Measurements from ENCODE around the gene CCDC88A. TPM values are rescaled to one million over a fixed set of nuclear protein-coding genes. Genes with fewer than 3 reads are reported as not detected.
A peak's percentile ranks its signal among the peaks of the same experiment; 100 is the strongest.

Gene CCDC88A
- total RNA-seq, 1 donor from 2014 or later: 20.3 TPM

DNA sequence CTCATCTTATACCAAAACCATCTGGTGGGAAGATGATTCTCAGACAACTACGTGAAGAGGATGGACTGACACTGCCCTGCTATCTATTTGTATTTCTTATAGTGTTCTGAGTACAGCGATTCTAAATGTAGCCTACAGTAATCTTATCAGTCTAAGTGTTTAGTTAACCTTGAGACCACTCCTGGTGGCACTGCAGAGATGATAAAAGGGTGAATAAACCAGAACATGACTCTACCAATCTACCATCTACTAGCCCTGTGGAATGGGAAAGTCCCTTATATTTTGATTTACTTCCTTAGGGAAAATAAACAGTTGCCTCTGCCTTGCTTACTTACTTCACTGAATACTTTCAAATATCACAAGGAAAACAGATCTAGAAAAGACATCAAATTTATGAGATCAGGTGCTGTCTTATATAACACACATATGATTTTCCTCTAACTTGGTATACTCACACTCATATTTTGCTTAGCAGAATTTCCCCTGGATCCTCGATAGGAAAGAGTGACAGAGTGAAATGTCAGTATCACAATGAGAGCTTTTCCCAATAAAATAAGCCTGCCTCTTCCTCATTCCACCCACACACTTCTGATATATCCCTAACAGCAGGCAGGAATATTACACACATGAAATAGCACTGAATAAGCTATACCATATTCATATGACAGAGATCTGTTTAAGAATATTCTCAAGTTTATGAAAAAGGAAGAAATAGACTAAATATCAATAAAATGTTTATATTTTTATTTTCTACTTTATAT lies 92.0 kb downstream of the CCDC88A start:
- FAIRE-seq (no peak), DNase-seq (ENCODE audit: low read depth) (no peak)
- Histone ChIP-seq H3K27me3 (ENCODE audit: control insufficient read depth, insufficient read depth, low read length) (no peaks in the 10 kb centered on the region), H3K36me3 (ENCODE audit: control insufficient read depth, insufficient read depth, low read length) (peaks cover 1% of the 10 kb centered on the region), H3K4me3 (ENCODE audit: low read depth, low read length) (no peak overlapping the region)
- TF ChIP-seq, protein P1, sequence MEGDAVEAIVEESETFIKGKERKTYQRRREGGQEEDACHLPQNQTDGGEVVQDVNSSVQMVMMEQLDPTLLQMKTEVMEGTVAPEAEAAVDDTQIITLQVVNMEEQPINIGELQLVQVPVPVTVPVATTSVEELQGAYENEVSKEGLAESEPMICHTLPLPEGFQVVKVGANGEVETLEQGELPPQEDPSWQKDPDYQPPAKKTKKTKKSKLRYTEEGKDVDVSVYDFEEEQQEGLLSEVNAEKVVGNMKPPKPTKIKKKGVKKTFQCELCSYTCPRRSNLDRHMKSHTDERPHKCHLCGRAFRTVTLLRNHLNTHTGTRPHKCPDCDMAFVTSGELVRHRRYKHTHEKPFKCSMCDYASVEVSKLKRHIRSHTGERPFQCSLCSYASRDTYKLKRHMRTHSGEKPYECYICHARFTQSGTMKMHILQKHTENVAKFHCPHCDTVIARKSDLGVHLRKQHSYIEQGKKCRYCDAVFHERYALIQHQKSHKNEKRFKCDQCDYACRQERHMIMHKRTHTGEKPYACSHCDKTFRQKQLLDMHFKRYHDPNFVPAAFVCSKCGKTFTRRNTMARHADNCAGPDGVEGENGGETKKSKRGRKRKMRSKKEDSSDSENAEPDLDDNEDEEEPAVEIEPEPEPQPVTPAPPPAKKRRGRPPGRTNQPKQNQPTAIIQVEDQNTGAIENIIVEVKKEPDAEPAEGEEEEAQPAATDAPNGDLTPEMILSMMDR (IDR thresholded peaks at IDR 0.05; ENCODE audit: insufficient read depth, low read length, severe bottlenecking): no peak

DNA sequence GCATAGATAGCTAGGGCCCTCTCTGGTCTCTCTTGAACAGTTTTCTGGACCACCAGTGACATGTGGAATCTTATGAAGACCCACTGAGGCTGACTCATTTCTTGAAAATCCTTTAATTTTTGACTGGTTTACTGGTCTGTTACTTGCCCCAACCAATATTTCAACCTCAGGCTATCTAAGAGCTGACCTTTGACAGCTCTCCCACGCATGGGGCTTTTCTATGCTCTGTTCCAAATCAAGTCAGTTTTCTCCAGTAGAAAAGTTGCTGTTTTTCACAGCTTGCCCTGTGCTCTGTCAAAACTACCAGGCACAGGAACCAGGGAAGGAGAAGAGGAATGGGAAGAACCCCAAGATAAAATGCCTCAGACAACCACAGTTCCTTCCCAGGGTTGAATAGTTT lies 104.7 kb downstream of the CCDC88A start:
- Histone ChIP-seq H3K36me3 (ENCODE audit: control insufficient read depth, insufficient read depth, low read length) (peaks cover 5% of the 10 kb centered on the region), H3K4me3 (ENCODE audit: low read depth, low read length) (no peak overlapping the region), H3K27me3 (ENCODE audit: control insufficient read depth, insufficient read depth, low read length) (no peaks in the 10 kb centered on the region)
- DNase-seq (ENCODE audit: low read depth) (no peak), FAIRE-seq (no peak)
- TF ChIP-seq, protein P1 (IDR thresholded peaks at IDR 0.05; ENCODE audit: insufficient read depth, low read length, severe bottlenecking): no peak

DNA sequence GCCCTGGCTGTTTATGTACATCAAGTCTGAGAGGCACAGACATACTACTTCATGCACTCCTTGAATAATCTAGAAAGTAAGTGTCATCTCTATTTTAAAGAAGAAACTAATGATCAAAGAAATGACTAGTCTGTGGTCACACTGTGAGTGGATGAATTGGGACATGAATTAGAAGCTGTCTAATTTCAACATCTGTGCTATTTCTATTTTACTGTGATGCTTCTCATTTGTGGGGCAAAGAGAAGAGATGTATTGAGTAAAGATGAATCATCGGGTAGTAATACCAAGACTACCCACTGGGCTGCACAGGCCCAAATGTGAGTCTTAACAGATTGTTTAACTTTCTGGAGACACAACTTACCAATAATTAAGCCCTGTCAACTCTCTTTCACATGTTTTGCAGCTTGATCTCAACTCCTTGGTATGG lies 108.2 kb downstream of the CCDC88A start:
- Histone ChIP-seq H3K27me3 (ENCODE audit: control insufficient read depth, insufficient read depth, low read length) (no peaks in the 10 kb centered on the region), H3K36me3 (ENCODE audit: control insufficient read depth, insufficient read depth, low read length) (peaks cover 3% of the 10 kb centered on the region), H3K4me3 (ENCODE audit: low read depth, low read length) (no peak overlapping the region)
- TF ChIP-seq, protein P1 (IDR thresholded peaks at IDR 0.05; ENCODE audit: insufficient read depth, low read length, severe bottlenecking): peak; percentile 39
- FAIRE-seq (no peak), DNase-seq (ENCODE audit: low read depth) (peak; percentile 65)

DNA sequence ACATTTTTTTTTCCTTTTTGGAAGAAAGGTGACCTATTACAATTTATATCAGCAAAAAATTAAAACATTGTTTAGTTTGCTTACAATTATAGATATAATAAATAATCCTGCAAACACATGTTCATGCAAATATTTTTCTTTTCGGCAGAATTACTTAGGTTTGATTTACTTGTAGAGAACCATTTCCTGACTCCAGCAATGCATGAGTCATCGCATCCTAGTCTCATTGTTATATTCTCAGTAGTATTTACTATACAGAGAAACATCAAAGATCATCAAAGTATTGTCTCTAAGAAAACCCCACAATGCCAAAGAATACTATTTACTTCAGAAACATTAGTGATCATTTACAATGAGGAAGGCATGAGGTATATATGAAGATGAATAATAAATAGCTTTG lies 110.2 kb downstream of the CCDC88A start:
- TF ChIP-seq, protein P1 (IDR thresholded peaks at IDR 0.05; ENCODE audit: insufficient read depth, low read length, severe bottlenecking): no peak
- DNase-seq (ENCODE audit: low read depth): peak; percentile 71
- FAIRE-seq: no peak
- no peaks in the 10 kb centered on the region for H3K27me3 ChIP-seq (ENCODE audit: control insufficient read depth, insufficient read depth, low read length)
- no peaks in the 10 kb centered on the region for H3K36me3 ChIP-seq (ENCODE audit: control insufficient read depth, insufficient read depth, low read length)
- H3K4me3 ChIP-seq (ENCODE audit: low read depth, low read length): no peak overlapping the region

DNA sequence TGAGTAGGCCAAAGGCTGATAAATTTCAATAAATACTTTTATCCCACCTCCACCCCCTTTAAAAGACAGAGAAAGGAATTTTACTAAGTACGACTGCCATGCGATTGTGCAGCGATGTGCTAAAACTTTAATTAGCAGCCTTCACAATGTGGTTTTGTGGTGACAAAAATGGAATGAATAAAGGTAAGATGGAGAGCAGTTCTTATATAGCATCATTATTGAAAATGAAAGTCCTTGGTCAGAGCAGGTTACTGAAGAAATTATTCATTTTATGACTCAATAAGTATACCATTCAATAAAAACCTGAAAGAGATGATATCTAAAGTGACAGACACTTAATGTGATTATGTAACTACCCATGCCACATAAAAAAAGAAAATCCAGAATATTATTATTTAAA lies 117.4 kb downstream of the CCDC88A start:
- no peak overlapping the region for H3K4me3 ChIP-seq (ENCODE audit: low read depth, low read length)
- no peak for DNase-seq (ENCODE audit: low read depth)
- H3K36me3 ChIP-seq (ENCODE audit: control insufficient read depth, insufficient read depth, low read length): no peaks in the 10 kb centered on the region
- TF ChIP-seq, protein P1 (IDR thresholded peaks at IDR 0.05; ENCODE audit: insufficient read depth, low read length, severe bottlenecking): no peak
- FAIRE-seq: no peak
- H3K27me3 ChIP-seq (ENCODE audit: control insufficient read depth, insufficient read depth, low read length): no peaks in the 10 kb centered on the region

DNA sequence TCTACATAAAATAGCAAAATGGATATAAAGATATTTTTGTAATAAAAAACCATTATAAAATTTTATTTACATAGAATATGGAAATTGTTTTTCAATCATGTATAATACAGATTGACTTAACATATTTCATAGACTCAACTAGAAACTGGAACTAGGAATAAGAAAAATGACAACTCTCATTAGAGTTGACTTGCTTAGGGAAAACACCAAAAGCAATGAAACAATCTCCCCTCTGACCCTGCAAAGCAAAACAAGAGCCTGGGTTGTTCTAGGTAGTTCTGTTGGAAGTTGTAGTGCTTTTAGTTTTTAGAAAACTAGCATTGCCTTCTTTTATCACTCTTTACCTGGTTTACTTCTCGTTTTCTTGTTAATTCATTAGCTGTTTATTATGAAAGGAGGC lies 118.4 kb downstream of the CCDC88A start:
- TF ChIP-seq, protein P1 (IDR thresholded peaks at IDR 0.05; ENCODE audit: insufficient read depth, low read length, severe bottlenecking): no peak
- H3K36me3 ChIP-seq (ENCODE audit: control insufficient read depth, insufficient read depth, low read length): no peaks in the 10 kb centered on the region
- FAIRE-seq: no peak

More for the DNA sequence above, 118.4 kb downstream of the CCDC88A start:
- H3K4me3 ChIP-seq (ENCODE audit: low read depth, low read length): no peak overlapping the region
- no peak for DNase-seq (ENCODE audit: low read depth)
- no peaks in the 10 kb centered on the region for H3K27me3 ChIP-seq (ENCODE audit: control insufficient read depth, insufficient read depth, low read length)

Data from bronchial epithelial cell (primary cell).